HG03571 (cell line): ENCODE measurements around the gene BMERB1.
"Not testable (repeated sequence)": the region's sequence is repeated elsewhere in the genome, so short reads cannot be mapped to it uniquely, and the experiment has no call there.

Source experiments
- ATAC-seq: cut with Tn5 transposase; IDR thresholded peaks from one replicate; pipeline ENCODE4 v1.9.1; 2021; ENCODE audit not compliant: unreplicated experiment

Gene BMERB1

DNA sequence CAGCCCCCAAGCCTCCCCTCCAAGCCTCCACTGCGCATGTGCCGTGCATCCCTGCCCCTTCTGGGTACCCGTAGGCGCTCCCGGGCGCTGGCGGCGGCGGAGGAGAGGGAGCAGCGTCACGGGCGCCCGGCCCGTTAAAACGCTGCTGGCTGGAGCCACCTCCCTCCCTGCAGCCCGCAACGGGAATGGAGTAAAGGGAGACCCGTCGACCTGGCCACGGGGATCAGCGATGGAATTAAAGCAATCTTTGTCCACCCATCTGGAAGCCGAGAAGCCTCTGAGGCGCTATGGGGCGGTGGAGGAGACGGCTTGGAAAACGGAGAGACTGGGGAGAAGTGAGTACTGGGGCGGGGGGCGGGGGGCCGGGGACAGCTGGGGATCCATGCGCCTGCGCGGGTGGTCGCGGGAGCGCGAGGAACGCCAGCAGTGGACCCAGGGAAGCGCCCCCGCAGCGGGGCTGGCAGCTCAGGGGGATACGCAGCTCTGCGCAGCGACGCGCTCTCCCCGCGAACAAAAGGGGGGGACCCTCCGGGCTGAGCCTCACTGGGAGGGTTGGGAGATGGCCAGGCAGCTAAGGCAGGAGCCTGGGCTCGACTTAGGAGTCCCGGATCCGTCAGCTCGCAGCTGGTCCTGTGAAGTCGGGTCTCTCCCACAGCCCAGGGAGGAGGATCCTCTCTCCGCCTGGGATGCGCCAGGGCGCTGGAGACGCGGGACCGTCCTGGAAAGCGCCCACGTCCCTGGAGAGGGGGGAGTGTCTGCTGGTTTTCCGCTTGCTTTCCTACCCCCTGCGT lies at the start of gene BMERB1:
Gene BMERB1, plus strand, starts transcription at position 164 of the 791 bp plus-strand sequence. Its CDS starts 66 bp downstream, at position 230.
- ATAC-seq = no peak

DNA sequence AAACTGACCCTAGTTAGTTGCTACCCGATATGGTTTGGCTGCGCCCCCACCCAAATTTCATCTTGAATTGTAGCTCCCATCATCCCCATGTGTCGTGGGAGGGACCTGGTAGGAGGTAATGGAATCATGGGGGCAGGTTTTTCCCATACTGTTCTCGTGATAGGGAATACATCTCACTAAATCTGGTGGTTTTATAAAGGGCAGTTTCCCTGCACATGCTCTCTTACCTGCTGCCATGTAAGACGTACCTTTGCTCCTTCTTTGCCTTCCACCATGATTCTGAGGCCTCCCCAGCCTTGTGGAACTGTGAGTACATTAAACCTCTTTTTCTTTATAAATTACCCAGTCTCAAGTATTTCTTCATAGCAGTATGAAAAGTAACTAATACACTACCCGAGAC lies 46.3 kb upstream of the BMERB1 start:
- ATAC-seq = not testable (repeated sequence)

DNA sequence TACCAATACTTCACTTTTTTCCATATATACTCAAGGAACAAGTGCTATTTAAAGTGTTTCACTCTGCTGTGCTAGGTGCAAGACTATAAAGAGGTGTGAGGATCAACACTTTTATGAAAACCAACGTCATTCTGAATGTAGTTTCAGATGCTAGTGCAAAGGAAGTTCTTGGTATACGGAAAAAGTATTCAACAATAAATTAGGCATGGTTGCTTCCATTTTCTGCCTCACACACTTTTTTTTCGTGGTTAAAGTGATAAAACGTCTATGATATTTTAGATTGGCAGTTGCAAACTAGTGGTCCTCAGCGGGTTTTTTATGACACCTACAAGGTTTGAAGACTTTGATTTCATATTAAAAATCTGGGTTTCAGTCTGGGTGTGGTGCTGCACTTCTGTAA lies 44.5 kb upstream of the BMERB1 start:
- not testable (repeated sequence) for ATAC-seq

DNA sequence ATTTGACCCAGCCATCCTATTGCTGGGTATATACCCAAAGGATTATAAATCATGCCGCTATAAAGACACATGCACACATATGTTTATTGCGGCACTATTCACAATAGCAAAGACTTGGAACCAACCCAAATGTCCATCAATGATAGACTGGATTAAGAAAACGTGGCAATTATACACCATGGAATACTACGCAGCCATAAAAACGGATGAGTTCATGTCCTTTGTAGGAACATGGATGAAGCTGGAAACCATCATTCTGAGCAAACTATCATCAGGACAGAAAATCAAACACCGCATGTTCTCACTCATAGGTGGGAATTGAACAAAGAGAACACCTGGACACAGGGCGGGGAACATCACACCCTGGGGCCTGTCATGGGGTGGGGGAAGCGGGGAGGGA lies 41.4 kb upstream of the BMERB1 start:
- not testable (repeated sequence) for ATAC-seq

DNA sequence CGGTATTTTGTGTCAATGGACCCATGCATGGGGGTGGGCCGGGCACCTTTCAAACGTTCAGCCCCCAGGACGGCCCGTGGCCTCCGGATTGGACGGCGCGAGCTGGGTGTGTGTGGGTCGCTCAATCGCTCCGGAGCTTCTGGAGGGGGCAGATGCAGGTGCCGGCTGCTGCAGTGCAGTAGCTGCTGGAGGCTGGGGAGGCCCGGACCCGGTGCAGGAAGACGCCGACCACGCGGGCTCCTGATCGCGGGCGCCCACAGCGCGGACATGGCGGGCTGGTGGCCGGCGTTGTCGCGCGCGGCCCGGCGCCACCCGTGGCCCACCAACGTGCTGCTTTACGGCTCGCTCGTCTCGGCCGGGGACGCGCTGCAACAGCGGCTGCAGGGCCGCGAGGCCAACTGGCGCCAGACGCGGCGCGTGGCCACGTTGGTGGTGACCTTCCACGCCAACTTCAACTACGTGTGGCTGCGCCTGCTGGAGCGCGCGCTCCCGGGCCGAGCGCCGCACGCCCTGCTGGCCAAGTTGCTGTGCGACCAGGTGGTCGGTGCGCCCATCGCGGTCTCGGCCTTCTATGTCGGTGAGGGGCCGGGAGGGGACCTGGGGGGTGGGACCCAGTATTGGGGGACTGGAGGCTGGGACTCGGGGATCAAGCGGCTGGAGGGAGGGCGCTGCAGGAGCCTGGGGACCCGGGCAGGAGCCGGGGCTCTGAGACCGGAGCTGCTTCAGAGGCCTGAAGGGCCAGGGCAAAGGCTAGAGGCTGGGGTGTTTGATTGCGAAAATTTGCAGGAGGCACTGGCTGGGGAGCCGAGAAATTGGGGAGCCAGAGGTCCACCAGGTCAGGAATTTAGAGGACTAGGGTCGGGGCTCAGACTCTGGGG lies 38.5 kb upstream of the BMERB1 start, which contains the start of gene MPV17L:
Gene MPV17L, plus strand, starts transcription at position 124 of the 878 bp plus-strand sequence. Its CDS starts 144 bp downstream, at position 268.
- ATAC-seq = not testable (repeated sequence)

DNA sequence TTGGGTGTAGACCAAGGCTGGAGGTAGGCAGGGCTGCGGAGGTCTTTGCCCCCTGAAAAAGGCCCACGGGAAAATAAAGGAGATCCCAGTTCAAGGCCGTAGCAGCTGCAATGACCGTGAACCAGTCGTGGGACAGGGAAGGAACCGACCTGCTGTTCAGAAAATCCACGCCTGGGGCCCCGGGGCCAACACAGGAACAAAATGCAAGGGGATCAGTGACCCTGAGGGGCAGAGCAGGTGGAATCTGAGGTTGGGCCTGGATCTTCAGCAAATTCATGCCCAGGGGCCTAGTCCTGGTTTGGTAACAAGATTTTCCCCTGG lies 37.9 kb upstream of the BMERB1 start:
- not testable (repeated sequence) for ATAC-seq

DNA sequence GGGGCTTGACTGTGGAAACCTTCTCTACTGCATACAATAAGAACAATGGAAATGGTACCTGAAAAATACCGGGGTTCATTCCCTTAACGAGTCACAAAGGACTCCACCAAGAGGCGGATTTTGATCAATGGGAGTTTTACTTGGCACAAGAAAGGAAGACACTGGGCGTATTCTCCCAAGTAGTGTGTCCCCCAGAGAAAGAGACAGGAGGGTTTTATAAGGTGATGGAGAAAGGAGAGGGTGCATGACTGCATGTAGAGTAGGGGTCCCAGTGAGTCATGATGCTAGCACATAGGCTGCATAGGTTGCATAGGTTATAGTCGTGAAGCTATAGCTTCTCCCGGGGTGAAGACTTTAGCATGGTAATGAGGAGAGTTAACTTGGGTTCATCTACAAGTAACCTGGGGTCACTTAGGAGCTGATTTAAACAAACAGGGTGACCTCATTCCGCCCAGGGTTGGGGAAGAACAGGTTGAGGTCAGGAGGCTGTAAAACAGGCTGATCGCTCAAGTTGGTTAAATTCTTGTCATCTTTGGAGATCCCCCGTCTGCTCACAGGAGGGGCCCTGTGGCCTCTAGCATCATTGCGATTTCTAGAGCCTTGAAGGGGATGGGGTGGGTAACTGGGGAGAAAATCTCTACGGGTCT lies 37.3 kb upstream of the BMERB1 start:
- ATAC-seq = no peak

DNA sequence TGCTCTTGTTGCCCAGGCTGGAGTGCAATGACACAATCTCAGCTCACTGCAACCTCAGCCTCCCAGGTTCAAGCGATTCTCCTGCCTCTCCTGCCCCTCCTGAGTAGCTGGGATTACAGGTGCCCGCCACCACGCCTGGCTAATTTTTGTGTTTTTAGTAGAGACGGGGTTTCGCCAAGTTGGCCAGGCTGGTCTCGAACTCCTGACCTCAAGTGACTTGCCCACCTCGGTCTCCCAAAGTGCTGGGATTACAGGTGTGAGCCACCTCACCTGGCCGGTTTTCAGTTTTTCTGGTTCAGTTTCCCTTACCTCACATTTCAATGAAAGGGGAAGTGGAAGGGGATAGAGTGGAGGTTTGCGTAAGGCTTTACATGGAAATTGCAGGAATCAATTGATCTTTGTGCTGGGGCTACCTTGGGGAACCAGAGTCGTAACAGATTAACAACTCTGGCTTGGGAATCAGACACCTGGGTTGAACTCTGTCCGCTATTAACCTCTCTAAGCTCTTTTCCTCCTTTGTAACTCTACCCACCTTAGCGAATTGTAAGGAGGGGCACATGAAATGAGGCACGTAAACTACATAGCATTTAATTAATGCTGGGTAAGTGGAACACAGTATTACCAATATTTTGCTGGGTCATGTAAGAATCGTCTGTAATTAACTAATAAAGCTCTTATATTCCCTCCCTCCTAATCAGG lies 35.6 kb upstream of the BMERB1 start:
- ATAC-seq = no peak

DNA sequence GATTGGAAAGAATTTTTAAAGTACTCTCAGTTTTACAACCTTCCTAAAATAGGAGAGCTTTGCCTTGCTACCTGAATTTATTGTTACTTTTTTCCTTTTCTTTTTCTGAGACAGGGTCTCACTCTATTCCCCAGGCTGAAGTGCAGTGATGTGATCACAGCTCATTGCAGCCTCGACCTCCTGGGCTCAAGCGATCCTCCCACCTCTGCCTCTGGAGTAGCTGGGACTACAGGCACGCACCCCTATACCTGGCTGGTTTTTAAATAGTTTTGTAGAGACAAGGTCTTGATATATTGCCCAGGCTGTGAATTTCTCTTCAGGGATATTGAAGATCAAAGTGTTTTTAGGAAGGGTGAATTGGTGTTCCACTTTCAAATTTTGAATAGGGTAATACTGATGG lies 35.1 kb upstream of the BMERB1 start:
- ATAC-seq = no peak

DNA sequence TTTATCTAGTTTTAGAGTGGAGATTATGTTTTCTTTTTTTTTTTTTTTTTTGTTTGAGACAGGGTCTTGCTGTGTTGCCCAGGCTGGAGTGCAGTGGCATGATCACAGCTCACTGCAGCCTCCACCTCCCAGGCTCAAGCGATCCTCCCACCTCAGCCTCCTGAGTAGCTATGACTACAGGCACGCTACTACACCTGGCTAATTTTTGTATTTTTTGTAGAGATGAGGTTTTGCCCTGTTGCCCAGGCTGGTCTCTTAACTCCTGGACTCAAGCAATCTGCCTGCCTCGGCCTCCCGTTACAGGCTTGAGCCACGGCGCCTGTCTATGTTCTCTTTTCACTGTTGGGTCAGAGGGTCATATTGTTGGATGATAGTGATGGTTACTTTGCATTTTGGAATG lies 34.1 kb upstream of the BMERB1 start:
- ATAC-seq = not testable (repeated sequence)

DNA sequence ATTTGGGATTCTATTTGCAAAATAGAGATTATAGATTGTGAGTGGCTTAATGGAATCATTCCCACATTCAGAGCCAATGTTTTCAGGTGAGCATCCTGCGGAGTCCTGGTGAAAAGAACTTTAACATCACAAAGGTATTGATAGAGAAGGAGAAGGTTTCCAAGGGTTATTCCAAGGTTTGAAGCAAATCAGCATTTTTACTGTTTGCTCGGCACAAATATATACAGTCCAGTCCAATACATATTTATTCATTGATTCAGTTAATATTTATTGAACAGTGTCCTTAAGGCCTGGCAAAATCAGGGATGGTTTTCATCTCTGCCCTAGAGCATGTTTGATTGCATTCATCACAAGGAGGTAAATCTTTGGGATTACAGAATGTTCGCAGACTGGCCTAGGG lies 32.4 kb upstream of the BMERB1 start:
- ATAC-seq = no peak

DNA sequence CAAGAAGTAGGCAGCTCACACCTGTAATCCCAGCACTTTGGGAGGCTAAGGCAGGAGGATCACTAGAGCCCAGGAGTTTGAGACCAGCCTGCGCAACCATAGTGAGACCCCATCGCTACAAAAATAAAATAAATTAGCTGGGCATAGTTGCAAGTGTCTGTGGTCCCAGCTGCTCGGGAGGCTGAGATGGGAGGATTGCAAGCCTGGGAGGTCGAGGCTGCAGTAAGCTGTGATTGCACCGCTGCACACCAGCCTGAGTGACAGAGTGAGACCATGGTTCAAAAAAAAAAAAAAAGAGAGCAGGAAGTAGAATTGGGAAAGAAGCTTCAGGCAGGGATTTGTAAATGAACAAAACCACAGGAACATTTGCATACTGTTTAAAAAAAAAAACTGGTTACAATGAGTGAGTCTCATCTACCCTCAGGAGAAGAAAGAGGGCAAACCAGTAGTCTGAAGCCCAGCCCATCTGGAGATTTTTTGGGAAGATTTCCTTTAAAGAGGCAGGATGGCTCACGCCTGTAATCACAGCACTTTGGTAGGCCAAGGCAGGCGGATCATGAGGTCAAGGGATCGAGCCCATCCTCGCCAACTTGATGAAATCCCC lies 30.9 kb upstream of the BMERB1 start:
- ATAC-seq = no peak

DNA sequence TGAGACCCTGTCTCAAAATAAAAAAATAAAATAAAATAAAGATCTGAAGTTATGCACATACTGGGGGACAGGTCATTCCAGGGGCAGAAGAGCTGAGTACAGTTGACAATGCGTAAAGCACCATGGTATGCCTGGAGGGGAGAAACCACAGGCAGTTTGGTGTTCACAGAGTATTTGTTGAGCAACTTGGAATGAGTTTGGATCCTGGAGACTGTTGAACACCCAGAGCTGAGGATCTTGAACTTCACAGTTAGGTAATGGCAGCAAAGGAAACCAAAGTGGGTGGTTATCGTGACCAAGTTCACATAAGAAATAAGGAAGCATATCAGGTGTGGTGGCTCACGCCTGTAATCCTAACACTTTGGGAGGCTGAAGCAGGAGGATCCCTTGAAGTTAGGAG lies 30.3 kb upstream of the BMERB1 start:
- ATAC-seq = not testable (repeated sequence)

DNA sequence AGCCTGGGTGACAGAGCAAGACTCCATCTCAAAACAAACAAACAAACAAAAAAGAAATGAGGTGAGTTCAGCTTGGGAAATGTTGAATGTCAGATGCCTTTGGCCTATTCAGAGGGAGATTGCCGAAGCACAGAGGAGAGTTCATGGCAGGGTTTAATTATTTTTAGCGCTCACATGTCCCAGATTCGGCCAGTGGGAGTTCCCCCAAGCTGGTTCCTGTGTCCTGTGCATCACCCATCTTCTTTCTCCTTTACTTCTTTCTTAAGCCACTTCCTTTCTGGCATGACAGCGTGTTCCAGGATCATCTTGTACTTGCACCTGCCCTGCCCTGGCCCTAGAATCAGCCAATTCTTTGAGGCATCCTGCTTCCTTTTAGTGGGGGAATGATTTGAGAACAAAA lies 29.6 kb upstream of the BMERB1 start:
- no peak for ATAC-seq

DNA sequence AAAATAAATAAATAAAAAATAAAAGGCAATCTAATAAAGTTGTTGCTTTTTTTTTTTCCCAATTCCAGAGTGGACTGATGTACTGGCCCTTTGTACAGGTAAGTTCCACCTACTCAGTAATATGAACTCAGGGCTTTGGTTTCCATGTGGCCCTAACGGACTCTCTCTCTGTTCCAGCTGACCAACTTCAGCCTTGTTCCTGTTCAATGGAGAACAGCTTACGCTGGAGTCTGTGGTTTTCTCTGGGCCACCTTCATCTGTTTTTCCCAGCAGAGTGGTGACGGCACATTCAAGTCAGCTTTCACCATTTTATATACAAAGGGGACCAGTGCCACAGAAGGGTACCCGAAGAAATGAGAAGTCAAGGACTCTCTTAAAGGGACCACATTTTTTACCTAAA lies 26.6 kb upstream of the BMERB1 start:
- not testable (repeated sequence) for ATAC-seq

DNA sequence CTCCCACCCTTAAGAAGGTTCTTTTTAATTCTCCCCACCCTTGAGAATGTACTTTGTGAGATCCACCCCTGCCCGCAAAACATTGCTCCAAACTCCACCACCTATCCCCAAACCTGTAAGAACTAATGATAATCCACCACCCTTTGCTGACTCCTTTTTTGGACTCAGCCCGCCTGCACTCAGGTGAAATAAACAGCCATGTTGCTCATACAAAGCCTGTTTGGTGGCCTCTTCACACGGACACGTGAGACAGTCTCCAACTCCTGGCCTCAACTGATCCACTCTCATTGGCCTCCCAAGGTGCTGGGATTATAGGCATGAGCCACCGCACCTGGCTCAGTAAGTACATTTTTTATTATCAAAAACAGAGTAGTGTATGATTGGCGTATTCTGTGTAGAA lies 24.9 kb upstream of the BMERB1 start:
- not testable (repeated sequence) for ATAC-seq

DNA sequence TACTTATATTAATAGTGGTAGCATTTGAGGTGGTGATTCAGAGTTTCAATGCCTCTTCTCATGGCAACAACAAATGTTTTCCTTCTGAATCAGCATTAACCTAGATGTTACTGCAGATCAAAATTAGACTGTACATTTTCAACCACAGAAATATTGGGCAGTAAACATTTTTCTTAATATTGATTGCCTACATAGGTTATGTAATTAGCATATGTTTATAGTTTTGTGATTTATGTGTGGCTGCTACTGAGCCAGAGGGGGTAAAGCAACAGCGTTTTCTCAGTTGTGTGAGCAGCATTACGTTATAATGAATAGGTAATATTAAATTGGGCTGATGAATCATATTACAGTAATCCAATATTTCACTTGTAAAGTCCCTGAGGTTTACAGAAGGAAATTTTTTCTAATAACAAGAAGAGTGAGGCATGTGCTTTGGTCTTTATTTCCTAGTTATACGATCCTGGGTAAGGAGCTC lies 18.8 kb upstream of the BMERB1 start:
- no peak for ATAC-seq

DNA sequence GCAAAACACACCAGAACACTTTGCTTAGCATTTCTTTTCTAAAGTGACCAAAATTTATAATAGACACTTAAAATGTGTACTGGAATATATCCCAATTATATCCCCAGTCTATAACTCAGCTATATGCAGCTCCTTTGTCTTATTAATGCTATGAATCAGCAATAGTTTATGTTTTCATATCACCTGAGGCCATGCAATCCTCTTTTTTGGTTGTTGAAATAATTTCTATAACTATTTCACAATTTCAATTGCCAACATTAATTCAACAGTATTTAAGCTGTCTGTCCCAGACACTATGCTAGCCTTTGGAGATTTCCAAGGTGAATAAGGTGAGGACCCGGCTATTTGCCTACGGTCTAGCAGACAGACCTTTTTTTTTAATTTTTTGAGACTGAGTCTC lies 17.2 kb upstream of the BMERB1 start:
- ATAC-seq = no peak

DNA sequence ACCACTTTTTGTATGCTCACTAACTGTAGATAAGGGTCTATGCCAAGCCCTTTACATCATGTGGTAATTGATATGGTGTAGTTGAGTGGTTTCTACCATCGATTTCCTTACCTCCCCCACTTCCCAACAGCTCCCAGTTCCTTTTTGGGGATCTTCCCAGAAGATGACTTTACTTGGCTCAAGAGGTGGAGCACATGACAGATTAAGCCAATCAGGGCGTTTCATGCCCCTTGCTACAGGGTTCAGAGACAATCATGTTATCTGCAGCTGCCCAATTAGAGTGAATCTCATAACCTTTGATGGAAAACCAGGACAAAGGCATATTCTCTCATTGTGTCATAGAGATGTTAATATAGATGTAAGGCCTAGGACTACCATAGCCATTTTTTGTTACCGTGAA lies 16.2 kb upstream of the BMERB1 start:
- no peak for ATAC-seq

DNA sequence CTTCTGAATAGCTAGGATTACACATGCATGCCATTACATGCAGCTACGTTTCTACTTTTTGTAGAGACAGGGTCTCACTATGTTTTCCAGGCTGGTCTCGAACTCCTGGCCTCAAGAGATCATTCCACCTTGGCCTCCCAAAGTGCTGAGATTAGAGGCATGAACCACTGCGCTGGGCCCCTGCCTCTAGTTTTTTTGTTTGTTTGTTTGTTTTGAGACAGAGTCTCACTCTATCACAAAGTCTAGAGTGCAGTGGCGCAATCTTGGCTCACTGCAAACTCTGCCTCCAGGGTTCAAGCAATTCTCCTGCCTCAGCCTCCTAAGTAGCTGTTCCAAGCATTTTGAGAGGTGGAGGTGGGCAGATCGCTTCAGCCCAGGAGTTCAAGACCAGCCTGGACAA lies 12.7 kb upstream of the BMERB1 start:
- not testable (repeated sequence) for ATAC-seq
